PC-3 (cell line): ENCODE measurements around the gene BBC3. TPM values are rescaled to one million over a fixed set of nuclear protein-coding genes. Genes with fewer than 3 reads are reported as not detected.
A peak's percentile ranks its signal among the peaks of the same experiment; 100 is the strongest.

Experiments
- ATAC-seq: fragments of 200-7000 bp; cut with Tn5 transposase; 2 replicates; pipeline ENCODE4 v1.9.1; 2020; ENCODE audit warnings: mild to moderate bottlenecking, moderate library complexity
- BruUV-seq: library from RNA; stranded (reverse); fragments of 400-500 nt; replicated peaks from 2 replicates; lab custom pipeline; 2021; lab: Mats Ljungman, UMichigan
- CTCF ChIA-PET: fragments of 300-600 bp; sonication (Branson Sonifier 250); formaldehyde crosslinking; loops from one replicate; lab custom pipeline; 2022; ENCODE audit warnings: antibody characterized with exemption; lab: Charles Lee
- POLR2A ChIA-PET: fragments of 300-600 bp; sonication (Branson Sonifier 250); formaldehyde crosslinking; loops from one replicate; lab custom pipeline; 2022; ENCODE audit warnings: antibody characterized with exemption; ENCODE audit not compliant: unreplicated experiment; lab: Charles Lee
- DNase-seq: peaks from one replicate; pipeline ENCODE4 v3.0.0-alpha.2; 2015
- H2AFZ ChIP-seq: fragments of 300-600 bp; sonication (generic); 2 replicates; pipeline ENCODE4 v1.6.0; 2016; ENCODE audit warnings: antibody characterized with exemption, low read length
- H3F3A ChIP-seq: fragments of 300-600 bp; sonication (generic); one replicate; pipeline ENCODE4 v1.6.0; 2017; ENCODE audit warnings: antibody characterized with exemption, low read length, control low read depth, mild to moderate bottlenecking; ENCODE audit not compliant: unreplicated experiment
- H3K27ac ChIP-seq: fragments of 300-600 bp; sonication (generic); 2 replicates; pipeline ENCODE4 v1.5.1; 2016; ENCODE audit warnings: mild to moderate bottlenecking, low read length
- H3K27me3 ChIP-seq: fragments of 300-600 bp; sonication (generic); 2 replicates; pipeline ENCODE4 v1.6.1; 2016; ENCODE audit warnings: low read length, mixed read lengths
- H3K36me3 ChIP-seq: fragments of 300-600 bp; sonication (generic); 2 replicates; pipeline ENCODE4 v1.6.1; 2016; ENCODE audit warnings: low read depth, mixed run types, low read length, mixed read lengths
- H3K4me1 ChIP-seq: fragments of 300-600 bp; sonication (generic); 2 replicates; pipeline ENCODE4 v1.5.1; 2016; ENCODE audit warnings: low read length; ENCODE audit not compliant: insufficient read depth
- H3K4me2 ChIP-seq: fragments of 300-600 bp; sonication (generic); 2 replicates; pipeline ENCODE4 v1.6.0; 2016; ENCODE audit warnings: low read length
- H3K4me3 ChIP-seq: fragments of 300-600 bp; sonication (generic); 2 replicates; pipeline ENCODE4 v1.5.1; 2016; ENCODE audit warnings: mild to moderate bottlenecking, low read length, mixed read lengths
- H3K79me2 ChIP-seq: fragments of 300-600 bp; sonication (generic); 2 replicates; pipeline ENCODE4 v1.6.1; 2017; ENCODE audit warnings: low read length, mixed read lengths
- H3K9ac ChIP-seq: fragments of 300-600 bp; sonication (generic); 2 replicates; pipeline ENCODE4 v1.6.0; 2016; ENCODE audit warnings: mild to moderate bottlenecking, low read length
- H3K9me2 ChIP-seq: fragments of 300-600 bp; sonication (generic); replicated peaks from 2 replicates; pipeline ENCODE4 v1.6.1; 2016; ENCODE audit warnings: mixed run types, low read length, mixed read lengths
- H3K9me3 ChIP-seq: fragments of 300-600 bp; sonication (generic); 2 replicates; pipeline ENCODE4 v1.6.1; 2016; ENCODE audit warnings: low read length, mixed read lengths
- H4K20me1 ChIP-seq: fragments of 300-600 bp; sonication (generic); 2 replicates; pipeline ENCODE4 v1.6.1; 2016; ENCODE audit warnings: low read length, mixed read lengths
- EZH2 ChIP-seq: fragments of 300-600 bp; sonication (generic); IDR thresholded peaks from one replicate; pipeline ENCODE4 v1.6.1; 2017; ENCODE audit warnings: antibody characterized with exemption, mild to moderate bottlenecking, low read length; ENCODE audit not compliant: unreplicated experiment
- EZH2phosphoT487 ChIP-seq: fragments of 300-600 bp; sonication (generic); IDR thresholded peaks from 2 replicates; pipeline ENCODE4 v1.6.1; 2018; ENCODE audit warnings: mild to moderate bottlenecking, antibody characterized with exemption, low read length, borderline replicate concordance
- intact Hi-C: fragments of 100-400 bp; cut with micrococcal nuclease; formaldehyde crosslinking; loops from 2 replicates; pipeline ENCODE4 v1.9.0; 2023
- total RNA-seq: library from RNA; depleted of rRNA; stranded (reverse); fragments of >200 nt; gene quantifications from 2 replicates; pipeline ENCODE4 v1.2.3, GENCODE V29; 2014
- TF ChIP-seq, protein P1 (sequence below): fragments of 300-600 bp; sonication (generic); conservative IDR thresholded peaks from 2 replicates; pipeline ENCODE4 v1.5.1; 2017; ENCODE audit warnings: antibody characterized with exemption, low read depth, mild to moderate bottlenecking, low read length

BBC3 gene
- total RNA-seq, 1 experiment from 2014 or later: 2.9 TPM

DNA sequence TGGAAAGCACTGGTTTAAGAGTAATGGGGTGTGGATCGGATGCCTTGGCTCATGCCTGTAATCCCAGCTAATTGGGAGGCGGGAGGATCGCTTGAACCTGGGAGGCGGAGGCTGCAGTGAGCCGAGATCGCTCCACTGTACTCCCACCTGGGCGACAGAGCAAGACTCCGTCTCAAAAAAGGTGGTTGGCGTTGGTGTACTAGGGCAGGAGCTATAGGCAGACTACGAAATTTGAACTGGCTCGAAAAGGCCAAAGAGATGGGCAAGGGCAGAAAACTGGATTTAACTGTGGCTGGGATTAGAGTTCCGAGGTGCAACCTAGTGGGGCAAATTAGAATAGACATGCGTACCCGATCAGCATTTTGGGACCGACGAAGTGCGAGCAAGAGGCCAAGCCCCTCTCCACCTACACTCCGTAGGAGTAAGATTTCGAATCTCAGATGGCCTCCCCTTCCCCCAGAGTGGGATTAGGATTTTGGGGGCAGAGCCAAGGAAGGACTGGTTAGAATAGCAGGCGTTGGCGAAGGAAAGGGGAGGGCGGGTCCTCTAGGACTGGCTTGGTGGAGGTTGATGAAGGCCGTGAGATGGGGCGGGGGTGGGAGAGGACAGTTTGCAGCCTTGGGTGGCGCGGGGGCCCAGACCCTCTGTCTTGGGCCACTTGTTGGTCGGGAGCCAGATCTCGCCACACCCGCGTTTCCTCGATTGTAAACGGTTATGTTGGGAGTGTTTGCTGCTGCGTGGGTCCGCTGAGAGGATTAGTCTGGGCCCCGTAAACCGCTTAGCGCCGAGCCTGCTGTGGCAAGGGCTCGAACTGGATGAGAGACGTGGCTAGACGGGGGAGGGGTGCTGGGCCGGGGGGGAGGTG lies 41.7 kb upstream of the BBC3 start:
- no peaks in the 10 kb centered on the region for H3F3A ChIP-seq
- H3K4me1 ChIP-seq: peaks cover 9% of the 10 kb centered on the region; the same call in 1 of the 2 replicates
- no peaks in the 10 kb centered on the region for H3K79me2 ChIP-seq
- no TSS peak for BruUV-seq
- H3K36me3 ChIP-seq: no peaks in the 10 kb centered on the region
- H3K4me3 ChIP-seq: peak overlapping the region; percentile 73
- DNase-seq (peak; percentile 7), ATAC-seq (no peak)
- ChIA-PET POLR2A (no interaction called here), CTCF (no interaction called here)
- H3K9me3 ChIP-seq: no peaks in the 10 kb centered on the region
- intact Hi-C loops: no loop called here
- H3K4me2 ChIP-seq: peak overlapping the region; percentile 96
- H3K27me3 ChIP-seq: no peaks in the 10 kb centered on the region
- no peaks in the 10 kb centered on the region for H3K9me2 ChIP-seq
- H3K9ac ChIP-seq: peak overlapping the region; percentile 91
- peak overlapping the region; percentile 57 for H2AFZ ChIP-seq
- TF ChIP-seq, protein P1, sequence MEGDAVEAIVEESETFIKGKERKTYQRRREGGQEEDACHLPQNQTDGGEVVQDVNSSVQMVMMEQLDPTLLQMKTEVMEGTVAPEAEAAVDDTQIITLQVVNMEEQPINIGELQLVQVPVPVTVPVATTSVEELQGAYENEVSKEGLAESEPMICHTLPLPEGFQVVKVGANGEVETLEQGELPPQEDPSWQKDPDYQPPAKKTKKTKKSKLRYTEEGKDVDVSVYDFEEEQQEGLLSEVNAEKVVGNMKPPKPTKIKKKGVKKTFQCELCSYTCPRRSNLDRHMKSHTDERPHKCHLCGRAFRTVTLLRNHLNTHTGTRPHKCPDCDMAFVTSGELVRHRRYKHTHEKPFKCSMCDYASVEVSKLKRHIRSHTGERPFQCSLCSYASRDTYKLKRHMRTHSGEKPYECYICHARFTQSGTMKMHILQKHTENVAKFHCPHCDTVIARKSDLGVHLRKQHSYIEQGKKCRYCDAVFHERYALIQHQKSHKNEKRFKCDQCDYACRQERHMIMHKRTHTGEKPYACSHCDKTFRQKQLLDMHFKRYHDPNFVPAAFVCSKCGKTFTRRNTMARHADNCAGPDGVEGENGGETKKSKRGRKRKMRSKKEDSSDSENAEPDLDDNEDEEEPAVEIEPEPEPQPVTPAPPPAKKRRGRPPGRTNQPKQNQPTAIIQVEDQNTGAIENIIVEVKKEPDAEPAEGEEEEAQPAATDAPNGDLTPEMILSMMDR: no peak
- no peak for TF ChIP-seq EZH2
- no peak for TF ChIP-seq EZH2phosphoT487
- H4K20me1 ChIP-seq: no peaks in the 10 kb centered on the region
- H3K27ac ChIP-seq: peak overlapping the region; percentile 88

DNA sequence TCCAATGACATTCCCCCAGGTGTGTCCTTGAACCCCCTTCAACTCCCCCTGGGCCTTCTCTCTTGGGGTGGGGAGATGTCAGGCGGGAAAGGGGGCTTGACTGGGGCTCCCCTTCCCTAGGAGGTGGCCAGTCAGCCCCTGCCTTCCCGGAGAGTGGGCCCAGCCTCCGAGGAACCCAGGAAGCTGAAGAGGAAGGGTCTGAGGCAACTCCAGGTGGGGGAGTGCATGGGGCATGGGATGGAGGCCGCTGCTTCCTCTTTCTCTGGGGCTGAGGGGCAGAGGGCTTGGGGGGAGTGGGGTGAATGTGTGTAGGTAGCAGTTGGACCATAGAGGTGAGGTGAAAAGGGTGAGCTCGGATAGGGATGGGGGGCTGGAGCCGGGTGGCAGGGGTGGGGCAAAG lies 41.0 kb upstream of the BBC3 start:
- no peak for ATAC-seq
- H3K4me1 ChIP-seq: peaks cover 9% of the 10 kb centered on the region; the same call in 1 of the 2 replicates
- no peaks in the 10 kb centered on the region for H3K36me3 ChIP-seq
- no peaks in the 10 kb centered on the region for H3K9me2 ChIP-seq
- H3K27ac ChIP-seq: no peak overlapping the region
- H3K27me3 ChIP-seq: no peaks in the 10 kb centered on the region
- H3K4me2 ChIP-seq: no peak overlapping the region
- no peak overlapping the region for H3K4me3 ChIP-seq
- intact Hi-C loops: no loop called here
- no peak overlapping the region for H3K9ac ChIP-seq
- ChIA-PET POLR2A (no interaction called here), CTCF (no interaction called here)
- DNase-seq: no peak
- TF ChIP-seq, protein P1: no peak
- TF ChIP-seq EZH2phosphoT487 (no peak), EZH2 (no peak)
- no peaks in the 10 kb centered on the region for H3K79me2 ChIP-seq
- H2AFZ ChIP-seq: no peak overlapping the region
- no peaks in the 10 kb centered on the region for H4K20me1 ChIP-seq
- H3F3A ChIP-seq: no peaks in the 10 kb centered on the region
- no TSS peak for BruUV-seq
- no peaks in the 10 kb centered on the region for H3K9me3 ChIP-seq

DNA sequence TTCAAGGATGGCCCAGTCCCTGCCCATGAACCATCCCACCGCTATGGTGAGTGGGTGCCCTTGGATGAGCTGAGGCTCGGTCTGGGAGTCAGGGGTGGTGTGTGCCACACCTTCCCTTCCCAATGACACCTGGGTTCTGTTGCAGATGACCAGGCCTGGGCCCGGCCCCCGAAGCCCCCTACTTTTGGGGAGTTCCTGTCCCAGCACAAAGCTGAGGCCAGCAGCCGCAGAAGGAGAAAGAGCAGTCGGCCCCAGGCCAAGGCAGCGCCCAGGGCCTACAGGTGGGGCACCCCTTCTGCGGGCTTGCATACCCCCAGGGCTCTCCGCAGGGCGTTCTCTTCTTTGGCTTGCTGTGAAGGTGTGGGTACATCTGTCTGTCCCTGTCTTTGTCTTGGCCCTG lies 39.4 kb upstream of the BBC3 start:
- H3K9me2 ChIP-seq: no peaks in the 10 kb centered on the region
- CTCF ChIA-PET: no interaction called here
- BruUV-seq: no TSS peak
- no peak overlapping the region for H2AFZ ChIP-seq
- TF ChIP-seq, protein P1: no peak
- TF ChIP-seq EZH2 (no peak), EZH2phosphoT487 (no peak)
- H3K4me2 ChIP-seq: no peak overlapping the region
- no peaks in the 10 kb centered on the region for H4K20me1 ChIP-seq
- no peaks in the 10 kb centered on the region for H3K9me3 ChIP-seq
- intact Hi-C loops: no loop called here
- peaks cover 9% of the 10 kb centered on the region; the same call in 1 of the 2 replicates for H3K4me1 ChIP-seq
- no peak for ATAC-seq
- H3K9ac ChIP-seq: no peak overlapping the region
- no peak for DNase-seq
- no peak overlapping the region for H3K27ac ChIP-seq
- POLR2A ChIA-PET: no interaction called here
- no peaks in the 10 kb centered on the region for H3K36me3 ChIP-seq
- no peaks in the 10 kb centered on the region for H3F3A ChIP-seq
- H3K4me3 ChIP-seq: no peak overlapping the region
- H3K27me3 ChIP-seq: no peaks in the 10 kb centered on the region
- H3K79me2 ChIP-seq: no peaks in the 10 kb centered on the region
